Left lobe of liver (tissue), 2 donors: ENCODE data around the gene CAPN11. TPM values are rescaled to one million over a fixed set of nuclear protein-coding genes. Genes with fewer than 3 reads are reported as not detected.

Experiments used
- ATAC-seq: fragments of 200-7000 bp; cut with Tn5 transposase; one replicate; pipeline ENCODE4 v1.9.1; 2020; ENCODE audit warnings: mild to moderate bottlenecking, moderate library complexity
- DNase-seq: peaks from one replicate; pipeline ENCODE4 v3.0.0-alpha.2; 2020; ENCODE audit warnings: low spot score
- total RNA-seq: library from RNA; stranded (reverse); gene quantifications from one replicate; pipeline ENCODE4 v1.2.1, GENCODE V29; 2021
- donor health status: DM: no; HTN: no; CAD: no; lungs with moderate emphysema.
- donor health status: DM: no; HTN: yes; CAD: no.

The CAPN11 gene
- total RNA-seq, 1 donor from 2014 or later: 0.18 TPM

DNA sequence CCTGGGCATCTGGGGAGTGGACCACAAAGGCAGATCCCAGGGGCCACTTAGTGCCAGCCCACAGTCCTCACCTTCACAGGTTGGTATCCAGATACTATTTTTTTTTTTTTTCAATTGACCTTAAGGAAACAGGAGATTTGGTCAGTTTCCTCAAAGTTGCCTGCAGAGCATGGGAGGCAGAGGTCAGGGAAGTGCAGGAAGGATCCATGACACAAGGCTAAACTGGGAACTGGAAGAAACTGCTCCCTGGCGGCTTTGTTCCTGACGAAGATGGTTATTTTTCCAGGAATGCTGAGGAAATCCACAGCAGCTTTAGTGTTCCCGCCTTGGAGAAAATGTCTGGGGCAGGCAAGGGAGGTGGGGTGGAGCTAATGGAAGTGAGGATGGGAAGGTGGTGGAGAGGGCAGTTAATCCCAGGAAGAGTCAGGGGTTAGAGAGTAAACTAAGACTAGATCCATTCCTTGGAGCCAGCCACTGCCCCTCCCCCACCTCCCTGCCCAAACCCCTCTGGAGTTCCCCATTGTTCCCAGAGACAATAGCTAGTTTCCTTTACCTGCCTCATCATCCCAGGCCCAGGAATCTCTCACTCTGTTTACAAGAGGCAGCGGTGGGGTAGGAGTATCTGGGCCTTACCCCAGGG is 43.8 kb downstream of the CAPN11 start:
- ATAC-seq: peak; percentile 42
- DNase-seq: no peak

GRCh38 chr6:44202972-44203750 is 44.5 kb downstream of the CAPN11 start:
- ATAC-seq (no peak), DNase-seq (no peak)

DNA sequence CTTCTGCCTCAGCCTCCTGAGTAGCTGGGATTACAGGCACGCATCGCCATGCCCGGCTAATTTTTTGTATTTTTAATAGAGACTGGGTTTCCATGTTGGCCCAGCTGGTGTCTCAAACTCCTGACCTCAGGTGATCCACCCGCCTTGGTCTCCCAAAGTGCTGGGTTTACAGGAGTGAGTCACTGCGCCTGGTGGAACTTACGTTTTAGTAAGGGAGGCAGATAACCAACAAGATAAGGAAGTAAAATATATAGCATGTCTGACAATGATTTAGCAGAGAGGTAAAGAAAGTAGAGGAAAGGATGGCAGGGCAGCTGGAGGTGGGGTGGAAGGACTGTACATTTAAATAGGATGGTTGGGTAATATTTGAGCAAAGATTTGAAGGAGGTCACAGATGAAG is 45.3 kb downstream of the CAPN11 start:
- DNase-seq (no peak), ATAC-seq (no peak)

GRCh38 chr6:44207966-44208365 is 49.3 kb downstream of the CAPN11 start:
- DNase-seq: no peak
- peak; percentile 91 for ATAC-seq

- ATAC-seq: no peak
- DNase-seq: no peak
Observed at GRCh38 chr6:44211284-44211683, 52.7 kb downstream of the CAPN11 start.

DNA sequence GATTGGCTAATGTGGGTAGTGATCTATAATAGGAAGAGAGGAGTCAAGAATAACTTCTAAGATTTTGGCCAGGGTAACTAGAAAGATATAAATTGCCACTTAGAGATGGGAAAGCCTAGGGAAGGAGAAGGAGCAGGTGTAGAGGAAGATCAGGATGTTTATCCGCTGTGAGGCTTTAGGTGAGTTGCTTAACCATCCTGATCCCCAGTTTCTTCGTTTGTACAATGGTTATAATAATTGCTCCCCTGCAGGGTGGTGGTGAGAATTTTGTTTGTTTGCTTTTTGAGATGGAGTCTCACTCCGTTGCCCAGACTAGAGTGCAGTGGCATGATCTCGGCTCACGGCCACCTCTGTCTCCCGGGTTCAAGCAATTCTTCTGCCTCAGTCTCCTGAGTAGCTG is 55.7 kb downstream of the CAPN11 start:
- DNase-seq (no peak), ATAC-seq (no peak)

- DNase-seq (no peak), ATAC-seq (no peak)
Observed at GRCh38 chr6:44216677-44217331, 58.2 kb downstream of the CAPN11 start, which contains the start of gene MYMX. TSS of gene MYMX (plus strand) at chr6:44216926. CDS start at chr6:44217472, 546 bp downstream.

DNA sequence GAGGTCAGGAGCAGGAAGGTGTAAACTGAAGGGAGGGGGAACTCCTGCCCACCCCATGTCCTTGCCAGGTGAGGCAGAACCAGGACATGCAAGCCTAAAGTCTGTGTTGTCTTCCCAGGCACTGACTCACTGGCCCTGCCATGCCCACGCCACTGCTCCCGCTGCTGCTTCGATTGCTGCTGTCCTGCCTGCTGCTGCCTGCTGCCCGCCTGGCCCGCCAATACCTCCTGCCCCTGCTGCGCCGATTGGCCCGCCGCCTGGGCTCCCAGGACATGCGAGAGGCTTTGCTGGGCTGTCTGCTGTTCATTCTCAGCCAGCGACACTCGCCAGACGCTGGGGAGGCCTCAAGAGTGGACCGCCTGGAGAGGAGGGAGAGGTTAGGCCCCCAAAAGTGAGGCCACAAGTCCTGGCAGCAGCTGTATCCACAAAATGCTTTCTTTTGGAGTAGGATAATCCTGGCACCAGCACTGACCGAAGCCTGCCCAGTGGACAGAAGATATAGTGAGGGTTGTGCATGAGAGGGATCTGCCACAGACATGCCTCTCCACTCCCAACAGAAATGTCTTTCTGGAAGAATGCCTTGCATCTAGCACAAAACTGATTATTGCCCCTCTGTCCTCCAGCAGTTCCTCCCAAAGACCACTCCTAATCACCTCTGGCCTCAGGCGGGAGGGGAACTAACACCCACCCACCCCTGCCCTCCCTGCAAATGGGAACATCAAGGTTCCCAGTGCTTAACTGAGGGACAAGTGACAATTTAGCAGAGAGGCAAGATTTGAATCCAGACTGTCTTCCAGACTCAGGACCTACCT is 58.9 kb downstream of the CAPN11 start:
- peak; percentile 67 for ATAC-seq
- peak; percentile 90 for DNase-seq

GRCh38 chr6:44219053-44219814 is 60.6 kb downstream of the CAPN11 start:
- DNase-seq (peak; percentile 80), ATAC-seq (peak; percentile 48)

GRCh38 chr6:44219815-44220784 is 61.5 kb downstream of the CAPN11 start:
- ATAC-seq: no peak

GRCh38 chr6:44220913-44221290 is 62.3 kb downstream of the CAPN11 start:
- ATAC-seq (no peak), DNase-seq (no peak)

More at GRCh38 chr6:44219815-44220784, 61.5 kb downstream of the CAPN11 start:
- DNase-seq: no peak

GRCh38 chr6:44221291-44221960 is 62.8 kb downstream of the CAPN11 start:
- ATAC-seq (peak; percentile 58), DNase-seq (peak; percentile 97)

- DNase-seq: no peak
- no peak for ATAC-seq
Observed at GRCh38 chr6:44221961-44222335, 63.3 kb downstream of the CAPN11 start.

- no peak for DNase-seq
- no peak for ATAC-seq
Observed at GRCh38 chr6:44222486-44223318, 64.1 kb downstream of the CAPN11 start.

DNA sequence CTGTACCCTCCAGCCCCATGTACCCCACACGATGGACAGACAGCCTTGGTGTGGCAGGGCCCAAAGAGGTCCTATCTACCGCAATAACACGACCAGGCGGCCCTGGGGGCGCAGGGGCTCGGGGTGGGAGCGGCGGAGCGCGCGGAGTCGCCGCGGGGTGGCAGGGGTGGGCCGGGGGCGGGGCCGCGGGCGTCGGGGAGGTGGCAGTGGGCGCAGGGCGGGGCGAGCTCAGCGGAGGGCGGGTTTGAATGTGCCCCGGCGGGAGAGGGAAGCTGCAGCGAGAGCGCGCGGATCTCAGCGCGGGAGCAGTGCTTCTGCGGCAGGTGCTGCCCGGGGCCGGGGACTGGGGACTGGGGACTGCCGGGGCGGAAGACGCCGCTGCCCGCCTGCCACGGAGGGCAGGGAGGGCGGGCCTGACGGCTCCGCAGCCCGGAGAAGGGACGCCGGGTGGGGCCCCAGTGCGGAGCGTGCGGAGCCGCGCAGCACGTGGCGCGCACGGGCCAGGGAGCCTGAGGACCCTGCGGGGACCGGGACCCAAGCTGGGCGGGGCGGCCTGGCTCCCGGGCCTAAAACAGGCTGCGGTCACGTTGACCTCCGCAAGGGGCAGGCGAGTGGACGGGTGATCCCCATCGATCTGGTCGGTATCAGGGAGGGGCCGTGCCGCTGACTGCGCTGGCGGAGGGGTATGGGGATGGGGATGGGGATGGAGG is 64.9 kb downstream of the CAPN11 start, which contains the start of gene SLC29A1:
Gene SLC29A1, plus strand, starts transcription at position 277 of the 710 bp plus-strand sequence. CDS start 3,719 bp downstream, outside the sequence.
- peak; percentile 61 for ATAC-seq
- DNase-seq: peak; percentile 85

GRCh38 chr6:44224029-44224964 is 65.7 kb downstream of the CAPN11 start:
- ATAC-seq: no peak
- no peak for DNase-seq
